Measurements from ENCODE around the gene AP1G1. TPM values are rescaled to one million over a fixed set of nuclear protein-coding genes. Genes with fewer than 3 reads are reported as not detected.
"Not testable (repeated sequence)": the region's sequence is repeated elsewhere in the genome, so short reads cannot be mapped to it uniquely, and the experiment has no call there.

Gene AP1G1
- total RNA-seq, 2 donors from 2014 or later = 62.7 to 68.5 TPM

- peaks cover 10% of the 10 kb centered on the region for H3K27me3 ChIP-seq (ENCODE audit: control insufficient read depth, insufficient read depth, low read length, poor library complexity, severe bottlenecking)
- Mint-ChIP-seq H3K27ac (no peak overlapping the region), H3K27me3 (ENCODE audit: insufficient read depth) (peaks cover 10% of the 10 kb centered on the region), H3K4me3 (no peak overlapping the region), H3K36me3 (ENCODE audit: low read depth) (no peaks in the 10 kb centered on the region), H3K9me3 (no peaks in the 10 kb centered on the region), H3K4me1 (no peaks in the 10 kb centered on the region)
- no peak overlapping the region for H3K9ac ChIP-seq (ENCODE audit: extremely low read depth, low read length, poor library complexity, severe bottlenecking)
- H3K36me3 ChIP-seq (ENCODE audit: control insufficient read depth, insufficient read depth, low read length) = no peaks in the 10 kb centered on the region
- TF ChIP-seq, protein P1, sequence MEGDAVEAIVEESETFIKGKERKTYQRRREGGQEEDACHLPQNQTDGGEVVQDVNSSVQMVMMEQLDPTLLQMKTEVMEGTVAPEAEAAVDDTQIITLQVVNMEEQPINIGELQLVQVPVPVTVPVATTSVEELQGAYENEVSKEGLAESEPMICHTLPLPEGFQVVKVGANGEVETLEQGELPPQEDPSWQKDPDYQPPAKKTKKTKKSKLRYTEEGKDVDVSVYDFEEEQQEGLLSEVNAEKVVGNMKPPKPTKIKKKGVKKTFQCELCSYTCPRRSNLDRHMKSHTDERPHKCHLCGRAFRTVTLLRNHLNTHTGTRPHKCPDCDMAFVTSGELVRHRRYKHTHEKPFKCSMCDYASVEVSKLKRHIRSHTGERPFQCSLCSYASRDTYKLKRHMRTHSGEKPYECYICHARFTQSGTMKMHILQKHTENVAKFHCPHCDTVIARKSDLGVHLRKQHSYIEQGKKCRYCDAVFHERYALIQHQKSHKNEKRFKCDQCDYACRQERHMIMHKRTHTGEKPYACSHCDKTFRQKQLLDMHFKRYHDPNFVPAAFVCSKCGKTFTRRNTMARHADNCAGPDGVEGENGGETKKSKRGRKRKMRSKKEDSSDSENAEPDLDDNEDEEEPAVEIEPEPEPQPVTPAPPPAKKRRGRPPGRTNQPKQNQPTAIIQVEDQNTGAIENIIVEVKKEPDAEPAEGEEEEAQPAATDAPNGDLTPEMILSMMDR (conservative IDR thresholded peaks at IDR 0.05) = no peak
- H3K4me1 ChIP-seq (ENCODE audit: control insufficient read depth, insufficient read depth, low read length) = no peaks in the 10 kb centered on the region
- 76 to 92% methylated on average over 5 of the region's 5 CpGs for WGBS, 2 experiments (ENCODE audit: insufficient coverage in 1 of 2, insufficient read length in 1 of 2)
- no peak overlapping the region for H3K4me3 ChIP-seq (ENCODE audit: low read length)
- no peak overlapping the region for H3K27ac ChIP-seq (ENCODE audit: low read depth, low read length)
- DNase-seq = no peak
- no peaks in the 10 kb centered on the region for H3K9me3 ChIP-seq (ENCODE audit: control insufficient read depth, low read length)
Measured at GRCh38 chr16:71826533-71827017, 17.9 kb upstream of the AP1G1 start.

GRCh38 chr16:71817155-71817500, 8.5 kb upstream of the AP1G1 start:
- H3K4me1 Mint-ChIP-seq; H3K4me3 ChIP-seq (ENCODE audit: low read length); H3K27me3 ChIP-seq (ENCODE audit: control insufficient read depth, insufficient read depth, low read length, poor library complexity, severe bottlenecking); H3K4me3 Mint-ChIP-seq; H3K36me3 Mint-ChIP-seq (ENCODE audit: low read depth); H3K9me3 ChIP-seq (ENCODE audit: control insufficient read depth, low read length); H3K4me1 ChIP-seq (ENCODE audit: control insufficient read depth, insufficient read depth, low read length); H3K9ac ChIP-seq (ENCODE audit: extremely low read depth, low read length, poor library complexity, severe bottlenecking); DNase-seq; H3K9me3 Mint-ChIP-seq; H3K36me3 ChIP-seq (ENCODE audit: control insufficient read depth, insufficient read depth, low read length); H3K27me3 Mint-ChIP-seq (ENCODE audit: insufficient read depth); H3K27ac Mint-ChIP-seq; H3K27ac ChIP-seq (ENCODE audit: low read depth, low read length): not testable (repeated sequence)
- 91 to 98% methylated on average over 7 to 10 of the region's 10 CpGs for WGBS, 2 experiments (ENCODE audit: insufficient coverage in 1 of 2, insufficient read length in 1 of 2)

DNA sequence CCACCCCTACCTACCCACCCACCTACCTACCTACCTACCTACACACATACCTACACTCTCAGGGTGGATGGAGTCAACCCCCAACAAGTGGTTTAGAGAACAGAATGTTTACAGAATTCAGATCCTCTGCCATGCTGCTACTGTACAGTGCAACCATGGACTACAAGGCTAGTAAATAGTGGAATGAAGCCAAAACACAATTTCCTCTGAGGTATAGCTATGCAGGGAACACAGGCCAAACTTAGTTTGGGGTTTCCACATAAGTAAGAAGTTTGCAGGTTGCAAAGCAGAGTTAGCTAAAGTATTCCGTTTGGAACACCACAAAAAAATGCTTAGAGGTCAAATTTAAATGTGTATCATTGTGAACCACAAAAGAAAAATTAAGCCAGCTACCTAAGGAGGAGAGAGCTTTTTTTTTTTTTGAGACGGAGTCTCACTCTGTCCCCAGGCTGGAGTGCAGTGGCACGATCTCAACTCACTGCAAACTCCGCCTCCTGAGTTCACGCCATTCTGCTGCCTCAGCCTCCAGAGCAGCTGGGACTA, 2.7 kb upstream of the AP1G1 start:
- Mint-ChIP-seq H3K27me3 (ENCODE audit: insufficient read depth) (no peaks in the 10 kb centered on the region), H3K4me3 (no peak overlapping the region), H3K4me1 (peaks cover 9% of the 10 kb centered on the region), H3K27ac (no peak overlapping the region), H3K36me3 (ENCODE audit: low read depth) (no peaks in the 10 kb centered on the region), H3K9me3 (no peaks in the 10 kb centered on the region)
- H3K9me3 ChIP-seq (ENCODE audit: control insufficient read depth, low read length) = no peaks in the 10 kb centered on the region
- H3K36me3 ChIP-seq (ENCODE audit: control insufficient read depth, insufficient read depth, low read length) = peaks cover 8% of the 10 kb centered on the region
- no peaks in the 10 kb centered on the region for H3K4me1 ChIP-seq (ENCODE audit: control insufficient read depth, insufficient read depth, low read length)
- no peak overlapping the region for H3K27ac ChIP-seq (ENCODE audit: low read depth, low read length)
- no peak overlapping the region for H3K9ac ChIP-seq (ENCODE audit: extremely low read depth, low read length, poor library complexity, severe bottlenecking)
- no peaks in the 10 kb centered on the region for H3K27me3 ChIP-seq (ENCODE audit: control insufficient read depth, insufficient read depth, low read length, poor library complexity, severe bottlenecking)
- WGBS, 2 experiments (ENCODE audit: insufficient coverage in 1 of 2, insufficient read length in 1 of 2) = 80 to 93% methylated on average over 1 to 5 of the region's 5 CpGs
- H3K4me3 ChIP-seq (ENCODE audit: low read length) = no peak overlapping the region
- TF ChIP-seq, protein P1 (conservative IDR thresholded peaks at IDR 0.05) = no peak
- DNase-seq = no peak

- not testable (repeated sequence) for H3K9ac ChIP-seq (ENCODE audit: extremely low read depth, low read length, poor library complexity, severe bottlenecking); DNase-seq; H3K27ac ChIP-seq (ENCODE audit: low read depth, low read length); H3K27me3 Mint-ChIP-seq (ENCODE audit: insufficient read depth); H3K4me3 ChIP-seq (ENCODE audit: low read length); H3K9me3 Mint-ChIP-seq; H3K27me3 ChIP-seq (ENCODE audit: control insufficient read depth, insufficient read depth, low read length, poor library complexity, severe bottlenecking); H3K4me1 ChIP-seq (ENCODE audit: control insufficient read depth, insufficient read depth, low read length); H3K4me1 Mint-ChIP-seq; H3K9me3 ChIP-seq (ENCODE audit: control insufficient read depth, low read length); H3K36me3 Mint-ChIP-seq (ENCODE audit: low read depth)
- peaks cover 16% of the 10 kb centered on the region for H3K36me3 ChIP-seq (ENCODE audit: control insufficient read depth, insufficient read depth, low read length)
- WGBS, 2 experiments (ENCODE audit: insufficient coverage in 1 of 2, insufficient read length in 1 of 2) = 92 to 95% methylated on average over 11 of the region's 11 CpGs
- Mint-ChIP-seq H3K27ac (peak overlapping the region; percentile 96), H3K4me3 (peak overlapping the region; percentile 89)
Measured at GRCh38 chr16:71810155-71810530, 1.5 kb upstream of the AP1G1 start.
